ENCODE results near the gene CFAP54. TPM values are rescaled to one million over a fixed set of nuclear protein-coding genes. Genes with fewer than 3 reads are reported as not detected.
"Not testable (repeated sequence)": the region's sequence is repeated elsewhere in the genome, so short reads cannot be mapped to it uniquely, and the experiment has no call there.

CFAP54 gene
- total RNA-seq, 4 donors from 2014 or later: 0.16 TPM; not detected in 3

DNA sequence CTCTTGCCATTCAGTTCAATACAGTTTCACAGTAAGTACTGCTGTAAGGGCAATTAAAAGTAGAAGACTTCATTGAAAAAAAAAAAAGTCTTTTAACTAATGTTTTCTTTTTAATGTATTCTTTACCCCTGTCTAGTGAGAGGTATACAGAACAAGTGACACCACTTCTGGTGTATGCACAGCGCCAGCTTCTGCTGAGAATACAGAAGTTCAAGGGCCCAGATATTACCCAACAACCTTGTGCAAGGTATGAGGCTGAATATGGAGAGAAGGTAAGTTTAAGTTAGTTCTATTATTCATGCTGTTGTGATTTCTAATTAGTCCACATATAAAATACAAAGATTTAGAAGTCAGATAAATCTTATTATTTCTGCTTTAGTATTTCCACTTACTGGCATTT lies 168.7 kb downstream of the CFAP54 start:
- Histone ChIP-seq H3K27me3 (no peaks in the 10 kb centered on the region), H3K27ac (no peak overlapping the region), H3K9me3 (no peaks in the 10 kb centered on the region), H3K4me1 (no peaks in the 10 kb centered on the region), H3K4me3 (no peak overlapping the region), H3K36me3 (no peaks in the 10 kb centered on the region)
- TF ChIP-seq EP300 (IDR thresholded peaks at IDR 0.05) (no peak), POLR2A (IDR thresholded peaks at IDR 0.05) (no peak), POLR2AphosphoS5 (IDR thresholded peaks at IDR 0.05) (no peak), CTCF (IDR thresholded peaks at IDR 0.05) (no peak)
- no peak for DNase-seq (ENCODE audit: low spot score in 2 of 2)
- 91% methylated on average over 1 of the region's 1 CpG for WGBS

- TF ChIP-seq EP300 (IDR thresholded peaks at IDR 0.05) (no peak), CTCF (IDR thresholded peaks at IDR 0.05) (no peak), POLR2AphosphoS5 (IDR thresholded peaks at IDR 0.05) (no peak), POLR2A (IDR thresholded peaks at IDR 0.05) (no peak)
- Histone ChIP-seq H3K4me3 (no peak overlapping the region), H3K36me3 (no peaks in the 10 kb centered on the region), H3K27ac (no peak overlapping the region), H3K4me1 (no peaks in the 10 kb centered on the region), H3K9me3 (no peaks in the 10 kb centered on the region), H3K27me3 (no peaks in the 10 kb centered on the region)
- WGBS: 81% methylated on average over 4 of the region's 4 CpGs
- no peak for DNase-seq (ENCODE audit: low spot score in 2 of 2)
Observed at GRCh38 chr12:96669786-96670185, 180.4 kb downstream of the CFAP54 start.

DNA sequence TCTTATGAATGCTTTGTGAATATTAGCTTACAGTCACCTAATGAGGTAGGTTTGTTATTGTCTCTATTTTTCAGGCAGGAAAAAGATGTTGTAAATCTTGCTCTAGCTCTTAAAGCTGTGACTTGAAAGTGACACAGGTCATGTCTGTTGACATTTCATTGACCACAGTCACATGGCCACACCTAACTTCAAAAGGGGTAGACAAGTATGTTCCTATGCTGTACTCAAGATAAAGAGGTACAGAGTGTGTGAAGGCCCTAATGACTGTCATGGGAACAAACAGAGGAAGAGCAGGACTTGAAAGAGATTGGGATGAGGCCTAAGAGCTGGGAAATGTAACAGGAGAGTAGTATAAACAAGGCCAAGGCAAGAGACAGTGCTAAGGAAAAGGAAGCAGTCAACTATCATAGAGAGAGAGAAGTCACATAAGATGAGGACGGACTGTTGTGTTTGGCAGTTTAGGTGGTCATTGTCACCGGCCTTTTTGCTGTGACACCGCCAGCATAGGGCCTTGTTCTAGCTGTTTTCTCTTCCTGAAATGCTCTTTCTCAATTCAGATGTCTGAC lies 181.0 kb downstream of the CFAP54 start:
- H3K27ac ChIP-seq: no peak overlapping the region
- TF ChIP-seq EP300 (IDR thresholded peaks at IDR 0.05): no peak
- TF ChIP-seq POLR2AphosphoS5 (IDR thresholded peaks at IDR 0.05): no peak
- TF ChIP-seq CTCF (IDR thresholded peaks at IDR 0.05): no peak
- no peak for TF ChIP-seq POLR2A (IDR thresholded peaks at IDR 0.05)
- WGBS: 63% methylated on average over 3 of the region's 3 CpGs

DNA sequence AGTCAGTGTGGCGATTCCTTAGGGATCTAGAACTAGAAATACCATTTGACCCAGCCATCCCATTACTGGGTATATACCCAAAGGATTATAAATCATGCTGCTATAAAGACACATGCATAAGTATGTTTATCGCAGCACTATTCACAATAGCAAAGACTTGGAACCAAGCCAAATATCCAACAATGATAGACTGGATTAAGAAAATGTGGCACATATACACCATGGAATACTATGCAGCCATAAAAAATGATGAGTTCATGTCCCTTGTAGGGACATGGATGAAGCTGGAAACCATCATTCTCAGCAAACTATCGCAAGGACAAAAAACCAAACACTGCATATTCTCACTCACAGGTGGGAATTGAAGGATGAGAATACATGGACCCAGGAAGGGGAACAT lies 186.1 kb downstream of the CFAP54 start:
- not testable (repeated sequence) for DNase-seq (ENCODE audit: low spot score in 2 of 2); H3K4me3 ChIP-seq; H3K27me3 ChIP-seq; H3K36me3 ChIP-seq; H3K9me3 ChIP-seq; H3K4me1 ChIP-seq; H3K27ac ChIP-seq
- 88% methylated on average over 3 of the region's 3 CpGs for WGBS

More for the DNA sequence above, 181.0 kb downstream of the CFAP54 start:
- Histone ChIP-seq H3K27me3 (no peaks in the 10 kb centered on the region), H3K4me3 (no peak overlapping the region), H3K4me1 (no peaks in the 10 kb centered on the region), H3K9me3 (no peaks in the 10 kb centered on the region), H3K36me3 (no peaks in the 10 kb centered on the region)
- no peak for DNase-seq (ENCODE audit: low spot score in 2 of 2)

DNA sequence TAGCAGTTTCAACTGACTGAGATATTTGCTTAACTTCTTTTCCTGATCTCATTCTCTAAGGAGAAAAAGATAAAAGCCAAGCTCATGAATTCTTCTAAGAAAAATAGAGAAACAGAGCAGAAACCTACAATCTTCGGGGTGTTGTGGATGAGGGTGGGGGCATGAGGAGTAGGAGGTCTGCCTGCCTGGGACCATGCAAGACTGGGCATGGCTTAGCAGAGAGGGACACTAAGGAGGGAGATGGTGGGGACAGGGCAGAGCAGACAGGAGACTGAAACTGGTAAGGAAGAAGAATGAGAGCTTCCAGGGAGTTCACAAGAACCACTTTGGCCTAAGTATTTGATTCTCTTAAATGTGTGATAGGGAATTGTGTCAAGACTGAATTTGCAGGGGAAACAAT lies 188.0 kb downstream of the CFAP54 start:
- TF ChIP-seq POLR2AphosphoS5 (IDR thresholded peaks at IDR 0.05) (no peak), CTCF (IDR thresholded peaks at IDR 0.05) (no peak), EP300 (IDR thresholded peaks at IDR 0.05) (no peak), POLR2A (IDR thresholded peaks at IDR 0.05) (no peak)
- Histone ChIP-seq H3K27me3 (no peaks in the 10 kb centered on the region), H3K36me3 (no peaks in the 10 kb centered on the region), H3K9me3 (no peaks in the 10 kb centered on the region), H3K27ac (no peak overlapping the region), H3K4me3 (no peak overlapping the region), H3K4me1 (no peaks in the 10 kb centered on the region)
- no peak for DNase-seq (ENCODE audit: low spot score in 2 of 2)
- 92% methylated on average over 1 of the region's 1 CpG for WGBS

DNA sequence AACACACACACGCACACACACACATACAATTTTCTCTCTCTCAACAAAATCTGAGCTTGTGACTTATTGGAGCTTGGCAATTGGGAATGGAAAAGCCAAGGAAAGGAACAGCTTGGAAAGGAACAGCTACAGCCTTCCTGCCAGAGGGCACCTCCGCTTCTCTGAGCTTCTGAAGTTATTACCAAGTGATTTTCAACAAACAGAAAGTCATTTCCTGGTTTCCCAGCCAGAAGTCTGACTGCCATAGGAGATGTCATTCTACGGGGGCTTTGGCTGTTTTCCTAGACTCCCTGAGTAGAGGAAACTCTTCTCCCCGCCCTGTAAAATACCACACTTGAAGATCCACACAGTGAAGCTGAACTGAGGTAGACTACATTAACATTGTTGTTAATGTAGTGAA lies 198.3 kb downstream of the CFAP54 start:
- Histone ChIP-seq H3K36me3 (no peaks in the 10 kb centered on the region), H3K9me3 (no peaks in the 10 kb centered on the region), H3K27me3 (no peaks in the 10 kb centered on the region), H3K4me1 (no peaks in the 10 kb centered on the region), H3K4me3 (no peak overlapping the region), H3K27ac (no peak overlapping the region)
- TF ChIP-seq CTCF (IDR thresholded peaks at IDR 0.05) (no peak), EP300 (IDR thresholded peaks at IDR 0.05) (no peak), POLR2A (IDR thresholded peaks at IDR 0.05) (no peak), POLR2AphosphoS5 (IDR thresholded peaks at IDR 0.05) (no peak)
- WGBS: 51% methylated on average over 4 of the region's 4 CpGs
- no peak for DNase-seq (ENCODE audit: low spot score in 2 of 2)

Data from suprapubic skin (tissue), 4 donors.